Stimulated activated CD8-positive, alpha-beta memory T cell treated with anti-CD3 and anti-CD28 coated beads, Interleukin-7, amount 100 ng/mL, for 48 hours (primary cell): ENCODE measurements around the gene SEMA6D.

ENCODE experiments used
- DNase-seq, 2 donors: peaks; one replicate each; pipeline ENCODE4 v3.0.0-alpha.2; 2020; ENCODE audit warnings: low read depth in 1 of 2; ENCODE audit errors: extremely low read depth in 1 of 2

SEMA6D gene

GRCh38 chr15:47786371-47786770 lies 69.1 kb downstream of the SEMA6D start:
- DNase-seq, result no peak

- no peak for DNase-seq
Observed at GRCh38 chr15:47787875-47788274, 70.6 kb downstream of the SEMA6D start.

- no peak for DNase-seq
Observed at GRCh38 chr15:47788685-47789084, 71.4 kb downstream of the SEMA6D start.

GRCh38 chr15:47791161-47791560 lies 73.9 kb downstream of the SEMA6D start:
- DNase-seq, result no peak

GRCh38 chr15:47792231-47792630 lies 74.9 kb downstream of the SEMA6D start:
- no peak for DNase-seq

- DNase-seq, result no peak
Observed at GRCh38 chr15:47794252-47794914, 77.1 kb downstream of the SEMA6D start.

GRCh38 chr15:47795864-47796263 lies 78.6 kb downstream of the SEMA6D start:
- DNase-seq, result no peak

- DNase-seq, result no peak
Observed at GRCh38 chr15:47796339-47796738, 79.0 kb downstream of the SEMA6D start.

- DNase-seq, result no peak
Observed at GRCh38 chr15:47796830-47797229, 79.5 kb downstream of the SEMA6D start.

- DNase-seq, result no peak
Observed at GRCh38 chr15:47801522-47801921, 84.2 kb downstream of the SEMA6D start.

GRCh38 chr15:47802216-47802615 lies 84.9 kb downstream of the SEMA6D start:
- DNase-seq, result no peak

- no peak for DNase-seq
Observed at GRCh38 chr15:47803767-47804166, 86.5 kb downstream of the SEMA6D start.

- no peak for DNase-seq
Observed at GRCh38 chr15:47804733-47805132, 87.4 kb downstream of the SEMA6D start.

GRCh38 chr15:47806008-47806407 lies 88.7 kb downstream of the SEMA6D start:
- DNase-seq, result no peak

GRCh38 chr15:47811172-47811571 lies 93.9 kb downstream of the SEMA6D start:
- DNase-seq, result no peak

- DNase-seq, result no peak
Observed at GRCh38 chr15:47812470-47812999, 95.2 kb downstream of the SEMA6D start.

GRCh38 chr15:47813748-47814384 lies 96.6 kb downstream of the SEMA6D start:
- no peak for DNase-seq

GRCh38 chr15:47814620-47815019 lies 97.3 kb downstream of the SEMA6D start:
- DNase-seq, result no peak

GRCh38 chr15:47817969-47818548 lies 100.8 kb downstream of the SEMA6D start:
- no peak for DNase-seq

GRCh38 chr15:47819158-47819557 lies 101.9 kb downstream of the SEMA6D start:
- no peak for DNase-seq

- peak in 1 of 2 donors; percentile 4 for DNase-seq
Observed at GRCh38 chr15:47820057-47820746, 102.9 kb downstream of the SEMA6D start.
